Vagina (tissue), 2 donors: ENCODE measurements around the gene SEMA4B.

Source experiments
- POLR2A ChIP-seq, 2 donors: fragments of 450-650 bp; IDR thresholded peaks; one replicate each; pipeline ENCODE4 v1.6.1; 2017; ENCODE audit warnings: antibody characterized with exemption in 2 of 2, mild to moderate bottlenecking in 2 of 2, moderate library complexity in 2 of 2
- TF ChIP-seq, protein P1 (sequence below), 3 experiments: fragments of 450-650 bp in 2 of 3; fragments of 200-600 bp in 1 of 3; sonication (generic) in 1 of 3; IDR thresholded peaks; one replicate each; pipeline ENCODE4 v1.5.1; 2017 to 2019; ENCODE audit warnings: antibody characterized with exemption in 3 of 3, mild to moderate bottlenecking in 2 of 3, moderate library complexity in 2 of 3

- TF ChIP-seq, protein P1, sequence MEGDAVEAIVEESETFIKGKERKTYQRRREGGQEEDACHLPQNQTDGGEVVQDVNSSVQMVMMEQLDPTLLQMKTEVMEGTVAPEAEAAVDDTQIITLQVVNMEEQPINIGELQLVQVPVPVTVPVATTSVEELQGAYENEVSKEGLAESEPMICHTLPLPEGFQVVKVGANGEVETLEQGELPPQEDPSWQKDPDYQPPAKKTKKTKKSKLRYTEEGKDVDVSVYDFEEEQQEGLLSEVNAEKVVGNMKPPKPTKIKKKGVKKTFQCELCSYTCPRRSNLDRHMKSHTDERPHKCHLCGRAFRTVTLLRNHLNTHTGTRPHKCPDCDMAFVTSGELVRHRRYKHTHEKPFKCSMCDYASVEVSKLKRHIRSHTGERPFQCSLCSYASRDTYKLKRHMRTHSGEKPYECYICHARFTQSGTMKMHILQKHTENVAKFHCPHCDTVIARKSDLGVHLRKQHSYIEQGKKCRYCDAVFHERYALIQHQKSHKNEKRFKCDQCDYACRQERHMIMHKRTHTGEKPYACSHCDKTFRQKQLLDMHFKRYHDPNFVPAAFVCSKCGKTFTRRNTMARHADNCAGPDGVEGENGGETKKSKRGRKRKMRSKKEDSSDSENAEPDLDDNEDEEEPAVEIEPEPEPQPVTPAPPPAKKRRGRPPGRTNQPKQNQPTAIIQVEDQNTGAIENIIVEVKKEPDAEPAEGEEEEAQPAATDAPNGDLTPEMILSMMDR (IDR thresholded peaks at IDR 0.05) = no peak
- TF ChIP-seq POLR2A (IDR thresholded peaks at IDR 0.05) = no peak
Observed at GRCh38 chr15:90161950-90162361, 39.2 kb upstream of the SEMA4B start.
